PC-3 (cell line): ENCODE results near the gene XPA. TPM values are rescaled to one million over a fixed set of nuclear protein-coding genes. Genes with fewer than 3 reads are reported as not detected.
A peak's percentile ranks its signal among the peaks of the same experiment; 100 is the strongest.
"Not testable (repeated sequence)": the region's sequence is repeated elsewhere in the genome, so short reads cannot be mapped to it uniquely, and the experiment has no call there.

Source experiments
- ATAC-seq: fragments of 200-7000 bp; cut with Tn5 transposase; 2 replicates; pipeline ENCODE4 v1.9.1; 2020; ENCODE audit warnings: mild to moderate bottlenecking, moderate library complexity
- Bru-seq: library from RNA; stranded (reverse); fragments of 400-500 nt; gene quantifications from one replicate; lab custom pipeline; 2021; lab: Mats Ljungman, UMichigan
- BruChase-seq, 2 experiments: library from RNA; stranded (reverse); fragments of 400-500 nt; gene quantifications; one replicate each; lab custom pipeline; 2021; lab: Mats Ljungman, UMichigan
- BruUV-seq: library from RNA; stranded (reverse); fragments of 400-500 nt; replicated peaks from 2 replicates; lab custom pipeline; 2021; lab: Mats Ljungman, UMichigan
- CTCF ChIA-PET: fragments of 300-600 bp; sonication (Branson Sonifier 250); formaldehyde crosslinking; loops from one replicate; lab custom pipeline; 2022; ENCODE audit warnings: antibody characterized with exemption; lab: Charles Lee
- POLR2A ChIA-PET: fragments of 300-600 bp; sonication (Branson Sonifier 250); formaldehyde crosslinking; loops from one replicate; lab custom pipeline; 2022; ENCODE audit warnings: antibody characterized with exemption; ENCODE audit not compliant: unreplicated experiment; lab: Charles Lee
- DNase-seq: peaks from one replicate; pipeline ENCODE4 v3.0.0-alpha.2; 2015
- H2AFZ ChIP-seq: fragments of 300-600 bp; sonication (generic); 2 replicates; pipeline ENCODE4 v1.6.0; 2016; ENCODE audit warnings: antibody characterized with exemption, low read length
- H3F3A ChIP-seq: fragments of 300-600 bp; sonication (generic); one replicate; pipeline ENCODE4 v1.6.0; 2017; ENCODE audit warnings: antibody characterized with exemption, low read length, control low read depth, mild to moderate bottlenecking; ENCODE audit not compliant: unreplicated experiment
- H3K27ac ChIP-seq: fragments of 300-600 bp; sonication (generic); 2 replicates; pipeline ENCODE4 v1.5.1; 2016; ENCODE audit warnings: mild to moderate bottlenecking, low read length
- H3K27me3 ChIP-seq: fragments of 300-600 bp; sonication (generic); 2 replicates; pipeline ENCODE4 v1.6.1; 2016; ENCODE audit warnings: low read length, mixed read lengths
- H3K36me3 ChIP-seq: fragments of 300-600 bp; sonication (generic); 2 replicates; pipeline ENCODE4 v1.6.1; 2016; ENCODE audit warnings: low read depth, mixed run types, low read length, mixed read lengths
- H3K4me1 ChIP-seq: fragments of 300-600 bp; sonication (generic); 2 replicates; pipeline ENCODE4 v1.5.1; 2016; ENCODE audit warnings: low read length; ENCODE audit not compliant: insufficient read depth
- H3K4me2 ChIP-seq: fragments of 300-600 bp; sonication (generic); 2 replicates; pipeline ENCODE4 v1.6.0; 2016; ENCODE audit warnings: low read length
- H3K4me3 ChIP-seq: fragments of 300-600 bp; sonication (generic); 2 replicates; pipeline ENCODE4 v1.5.1; 2016; ENCODE audit warnings: mild to moderate bottlenecking, low read length, mixed read lengths
- H3K79me2 ChIP-seq: fragments of 300-600 bp; sonication (generic); 2 replicates; pipeline ENCODE4 v1.6.1; 2017; ENCODE audit warnings: low read length, mixed read lengths
- H3K9ac ChIP-seq: fragments of 300-600 bp; sonication (generic); 2 replicates; pipeline ENCODE4 v1.6.0; 2016; ENCODE audit warnings: mild to moderate bottlenecking, low read length
- H3K9me2 ChIP-seq: fragments of 300-600 bp; sonication (generic); replicated peaks from 2 replicates; pipeline ENCODE4 v1.6.1; 2016; ENCODE audit warnings: mixed run types, low read length, mixed read lengths
- H3K9me3 ChIP-seq: fragments of 300-600 bp; sonication (generic); 2 replicates; pipeline ENCODE4 v1.6.1; 2016; ENCODE audit warnings: low read length, mixed read lengths
- H4K20me1 ChIP-seq: fragments of 300-600 bp; sonication (generic); 2 replicates; pipeline ENCODE4 v1.6.1; 2016; ENCODE audit warnings: low read length, mixed read lengths
- EZH2 ChIP-seq: fragments of 300-600 bp; sonication (generic); IDR thresholded peaks from one replicate; pipeline ENCODE4 v1.6.1; 2017; ENCODE audit warnings: antibody characterized with exemption, mild to moderate bottlenecking, low read length; ENCODE audit not compliant: unreplicated experiment
- EZH2phosphoT487 ChIP-seq: fragments of 300-600 bp; sonication (generic); IDR thresholded peaks from 2 replicates; pipeline ENCODE4 v1.6.1; 2018; ENCODE audit warnings: mild to moderate bottlenecking, antibody characterized with exemption, low read length, borderline replicate concordance
- intact Hi-C: fragments of 100-400 bp; cut with micrococcal nuclease; formaldehyde crosslinking; loops from 2 replicates; pipeline ENCODE4 v1.9.0; 2023
- long read RNA-seq: library from polyadenylated mRNA; unstranded; transcript quantifications from one replicate; pipeline ENCODE4 v2.0.0, GENCODE V29; 2021; ENCODE audit not compliant: unreplicated experiment
- total RNA-seq: library from RNA; depleted of rRNA; stranded (reverse); fragments of >200 nt; gene quantifications from 2 replicates; pipeline ENCODE4 v1.2.3, GENCODE V29; 2014; rRNA removed
- TF ChIP-seq, protein P1 (sequence below): fragments of 300-600 bp; sonication (generic); conservative IDR thresholded peaks from 2 replicates; pipeline ENCODE4 v1.5.1; 2017; ENCODE audit warnings: antibody characterized with exemption, low read depth, mild to moderate bottlenecking, low read length

XPA gene
- 7.4 and 9.4 TPM in 2 replicates for total RNA-seq
- percentile 75 among the genes with signal in this experiment for Bru-seq, nascent RNA
- BruChase-seq, experiment 1, labeled RNA remaining after a 6-hour chase = percentile 55 among the genes with signal in this experiment
- BruChase-seq, experiment 2, labeled RNA remaining after a 2-hour chase = percentile 75 among the genes with signal in this experiment
- long read RNA-seq, transcript XPA-201 (6 exons, 1,417 nt) = major isoform, 12 of 29 reads
- long read RNA-seq, partial matches to known transcripts = 9 of 29 reads
- long read RNA-seq, other reads (novel, unspliced or antisense) = 7 of 29 reads

DNA sequence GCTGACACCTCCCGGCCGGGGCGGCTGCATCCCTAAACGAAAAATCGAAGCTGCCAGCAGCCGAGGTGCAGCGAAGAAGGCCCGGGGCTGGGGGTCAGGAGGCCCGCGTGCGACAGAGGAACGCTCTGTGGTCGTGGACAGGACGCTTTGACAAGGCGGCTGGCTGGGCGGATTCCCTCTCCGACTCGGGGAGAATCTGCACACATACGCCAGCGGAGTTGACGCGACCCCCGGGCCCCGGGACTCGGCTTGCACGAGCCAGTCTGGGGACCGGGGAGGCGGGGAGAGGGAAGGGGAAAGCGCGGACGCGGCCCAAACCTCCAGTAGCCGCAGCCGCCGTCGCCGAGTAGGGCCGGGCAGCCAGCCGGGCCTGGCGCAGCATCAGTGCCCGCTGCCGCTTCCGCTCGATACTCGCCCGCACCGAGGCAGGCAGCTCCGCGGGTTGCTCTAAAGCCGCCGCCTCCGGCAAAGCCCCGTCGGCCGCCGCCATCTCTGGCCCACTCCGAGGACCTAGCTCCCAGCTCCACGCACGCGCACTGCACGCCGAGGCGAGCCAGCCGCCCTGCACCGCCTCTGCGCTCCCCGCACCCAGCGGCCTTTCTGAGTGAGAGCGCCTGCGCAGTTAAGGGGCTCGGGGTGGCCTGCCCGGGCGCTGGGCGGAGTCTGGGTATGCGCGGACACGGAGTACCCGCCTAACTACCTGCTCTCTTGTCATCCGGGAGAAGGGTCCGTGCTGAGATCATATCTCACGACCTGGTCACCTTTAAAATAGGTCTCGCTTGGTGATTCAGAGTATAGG is at the start of gene XPA:
XPA (minus strand) TSS at position 538 of the 799 bp plus-strand sequence; CDS start at position 490, 48 bp downstream.
- Histone ChIP-seq H2AFZ (peak within 1 kb of the TSS; percentile 78), H3K9me3 (no peaks in the 10 kb centered on the region), H3K4me3 (peak within 1 kb of the TSS; percentile 83), H3F3A (no peaks in the 10 kb centered on the region), H3K4me2 (peak within 1 kb of the TSS; percentile 83), H3K27me3 (no peaks in the 10 kb centered on the region), H3K79me2 (peaks cover 43% of the 10 kb centered on the region), H3K36me3 (peaks cover 5% of the 10 kb centered on the region), H4K20me1 (peaks cover 17% of the 10 kb centered on the region; the same call in 1 of the 2 replicates), H3K27ac (peak within 1 kb of the TSS; percentile 39), H3K9me2 (no peaks in the 10 kb centered on the region), H3K4me1 (peaks cover 34% of the 10 kb centered on the region), H3K9ac (peak within 1 kb of the TSS; percentile 88)
- no peak for TF ChIP-seq EZH2phosphoT487
- TF ChIP-seq, protein P1, sequence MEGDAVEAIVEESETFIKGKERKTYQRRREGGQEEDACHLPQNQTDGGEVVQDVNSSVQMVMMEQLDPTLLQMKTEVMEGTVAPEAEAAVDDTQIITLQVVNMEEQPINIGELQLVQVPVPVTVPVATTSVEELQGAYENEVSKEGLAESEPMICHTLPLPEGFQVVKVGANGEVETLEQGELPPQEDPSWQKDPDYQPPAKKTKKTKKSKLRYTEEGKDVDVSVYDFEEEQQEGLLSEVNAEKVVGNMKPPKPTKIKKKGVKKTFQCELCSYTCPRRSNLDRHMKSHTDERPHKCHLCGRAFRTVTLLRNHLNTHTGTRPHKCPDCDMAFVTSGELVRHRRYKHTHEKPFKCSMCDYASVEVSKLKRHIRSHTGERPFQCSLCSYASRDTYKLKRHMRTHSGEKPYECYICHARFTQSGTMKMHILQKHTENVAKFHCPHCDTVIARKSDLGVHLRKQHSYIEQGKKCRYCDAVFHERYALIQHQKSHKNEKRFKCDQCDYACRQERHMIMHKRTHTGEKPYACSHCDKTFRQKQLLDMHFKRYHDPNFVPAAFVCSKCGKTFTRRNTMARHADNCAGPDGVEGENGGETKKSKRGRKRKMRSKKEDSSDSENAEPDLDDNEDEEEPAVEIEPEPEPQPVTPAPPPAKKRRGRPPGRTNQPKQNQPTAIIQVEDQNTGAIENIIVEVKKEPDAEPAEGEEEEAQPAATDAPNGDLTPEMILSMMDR = no peak
- no peak for TF ChIP-seq EZH2
- intact Hi-C loops = no loop called here
- POLR2A ChIA-PET = interaction anchor here (0.6 to 0.9 kb wide), 2 partner anchors 64 to 359 kb away, joined by 3 to 11 read pairs; partner anchors contain the start of genes NANS, NCBP1 and TSTD2
- DNase-seq (peak; percentile 92), ATAC-seq (peak; percentile 91)
- no TSS peak for BruUV-seq
- CTCF ChIA-PET = no interaction called here

GRCh38 chr9:97744710-97745708 is 47.9 kb upstream of the XPA start:
- no peak overlapping the region for H2AFZ ChIP-seq
- H3K36me3 ChIP-seq = no peaks in the 10 kb centered on the region
- H3K27me3 ChIP-seq = no peaks in the 10 kb centered on the region
- H4K20me1 ChIP-seq = no peaks in the 10 kb centered on the region
- H3K4me3 ChIP-seq = no peak overlapping the region
- H3F3A ChIP-seq = no peaks in the 10 kb centered on the region
- no TSS peak for BruUV-seq
- H3K9me2 ChIP-seq = no peaks in the 10 kb centered on the region
- ChIA-PET POLR2A (no interaction called here), CTCF (no interaction called here)
- no peaks in the 10 kb centered on the region for H3K4me1 ChIP-seq
- no peak overlapping the region for H3K27ac ChIP-seq
- ATAC-seq = no peak
- no peaks in the 10 kb centered on the region for H3K9me3 ChIP-seq
- no peak overlapping the region for H3K9ac ChIP-seq
- intact Hi-C loops = no loop called here
- no peak overlapping the region for H3K4me2 ChIP-seq
- DNase-seq = peak; percentile 7
- no peak for TF ChIP-seq EZH2phosphoT487
- no peak for TF ChIP-seq EZH2
- TF ChIP-seq, protein P1 = no peak
- no peaks in the 10 kb centered on the region for H3K79me2 ChIP-seq

DNA sequence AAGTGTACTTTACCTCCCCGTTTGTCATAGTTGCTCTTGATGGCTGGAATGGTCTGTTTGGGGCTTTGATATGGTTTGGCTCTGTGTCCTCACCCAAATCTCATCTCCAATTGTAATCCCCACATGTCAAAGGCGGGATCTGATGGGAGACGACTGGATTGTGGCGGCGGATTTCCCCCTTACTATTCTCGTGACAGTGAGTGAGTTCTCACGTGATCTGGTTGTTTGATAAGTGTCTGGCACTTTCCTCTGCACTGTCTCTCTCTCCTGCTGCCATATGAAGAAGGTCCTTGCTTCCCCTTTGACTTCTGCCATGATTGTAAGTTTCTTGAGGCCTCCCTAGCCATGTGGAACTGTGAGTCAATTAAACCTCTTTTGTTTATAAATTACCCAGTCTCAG is 46.9 kb upstream of the XPA start:
- not testable (repeated sequence) for DNase-seq

More for the DNA sequence above, 46.9 kb upstream of the XPA start:
- H3K9me2 ChIP-seq, H3K27ac ChIP-seq, H4K20me1 ChIP-seq, H3K36me3 ChIP-seq, H3K4me3 ChIP-seq, POLR2A ChIA-PET, H3K79me2 ChIP-seq, ATAC-seq, CTCF ChIA-PET, H3K27me3 ChIP-seq, H2AFZ ChIP-seq, intact Hi-C loops, H3K4me1 ChIP-seq, BruUV-seq, H3K4me2 ChIP-seq, H3K9me3 ChIP-seq, H3F3A ChIP-seq, H3K9ac ChIP-seq: not testable (repeated sequence)
